GM12801 (cell line): ENCODE data around the gene FGFRL1.

Experiments
- CTCF ChIP-seq: IDR thresholded peaks from one replicate; pipeline ENCODE4 v1.5.1; 2011; ENCODE audit warnings: control low read depth; ENCODE audit not compliant: insufficient read length; ENCODE audit errors: extremely low read depth

The FGFRL1 gene

GRCh38 chr4:1008840-1009541 lies 2.4 kb upstream of the FGFRL1 start:
- TF ChIP-seq CTCF, result no peak

GRCh38 chr4:1009542-1010394 lies 1.7 kb upstream of the FGFRL1 start:
- TF ChIP-seq CTCF, result no peak

- no peak for TF ChIP-seq CTCF
These were observed 918 bp upstream of the FGFRL1 start for GRCh38 chr4:1010395-1011021.

- TF ChIP-seq CTCF, result no peak
These were observed 224 bp downstream of the FGFRL1 start for GRCh38 chr4:1011666-1012033.

GRCh38 chr4:1012034-1012739 lies 761 bp downstream of the FGFRL1 start:
- TF ChIP-seq CTCF, result no peak

- TF ChIP-seq CTCF, result no peak
These were observed 2.0 kb downstream of the FGFRL1 start for GRCh38 chr4:1013225-1014073.
